HG02610 (cell line): ENCODE measurements around the gene PSD2.

Source experiments
- ATAC-seq: cut with Tn5 transposase; IDR thresholded peaks from one replicate; pipeline ENCODE4 v1.9.1; 2021; ENCODE audit warnings: mild to moderate bottlenecking, moderate library complexity; ENCODE audit not compliant: unreplicated experiment

The PSD2 gene

DNA sequence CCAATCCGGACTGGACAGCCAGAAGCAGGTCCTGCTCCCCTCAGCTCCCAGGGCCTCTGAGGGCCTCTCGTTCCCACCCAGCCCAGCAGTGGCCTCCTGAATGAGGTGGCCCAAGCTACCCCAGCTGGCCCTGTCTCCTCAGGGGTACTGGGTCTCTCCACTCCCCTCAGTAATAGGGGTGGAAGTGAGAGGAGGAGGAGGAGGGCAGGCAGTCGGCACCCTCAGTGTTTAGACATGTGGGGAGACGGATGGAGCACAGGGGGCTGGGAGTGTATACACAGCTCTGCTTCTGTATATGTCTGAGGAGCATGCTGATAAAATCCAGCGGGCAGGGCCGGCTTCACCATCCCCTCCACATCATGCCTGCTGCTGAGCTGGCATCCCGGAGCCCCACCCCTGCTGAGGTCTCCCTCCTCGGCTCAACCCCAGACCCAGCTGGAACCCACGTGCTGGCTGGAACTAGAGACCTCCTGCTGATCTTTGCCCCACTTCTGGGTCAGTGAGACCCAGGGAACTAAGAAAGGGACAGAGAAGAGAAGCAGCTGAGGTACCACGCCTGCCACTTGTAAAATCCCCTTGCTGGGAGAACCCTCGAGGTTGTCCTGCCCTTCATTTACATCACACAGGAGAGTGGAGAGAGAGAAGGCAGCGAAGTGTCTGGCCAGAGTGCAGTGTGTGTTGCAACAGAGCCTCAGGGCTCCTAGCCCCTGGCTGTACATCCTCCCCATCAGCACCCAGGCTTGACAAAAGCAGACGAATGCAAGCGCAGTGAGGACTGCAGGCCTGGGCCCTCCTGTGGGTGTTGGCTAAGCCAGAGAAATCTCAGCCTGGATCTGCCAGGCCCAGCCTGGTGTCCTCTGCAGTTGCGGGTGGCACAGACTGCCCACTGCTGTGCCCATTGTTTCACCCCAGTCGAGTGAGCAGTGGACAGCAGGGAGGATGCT lies 77.5 kb downstream of the PSD2 start:
- ATAC-seq, result no peak

DNA sequence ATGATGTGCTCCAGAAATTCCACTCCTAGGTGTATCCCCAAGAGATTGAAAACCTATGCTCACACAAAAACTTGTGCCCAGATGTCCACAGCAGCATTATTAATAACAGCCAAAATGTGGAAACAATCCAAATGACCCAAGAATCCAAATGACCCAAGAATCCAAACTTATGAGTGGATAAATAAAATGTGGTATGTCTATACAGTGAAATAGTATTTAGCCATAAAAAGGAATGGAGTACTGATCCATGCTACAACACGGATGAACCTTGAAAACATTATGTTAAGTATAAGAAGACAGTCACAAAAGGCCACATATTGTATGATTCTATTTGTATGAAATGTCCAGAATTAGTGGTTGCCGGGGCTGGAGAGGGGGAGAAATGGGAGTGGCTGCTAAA lies 80.3 kb downstream of the PSD2 start:
- ATAC-seq, result no peak

DNA sequence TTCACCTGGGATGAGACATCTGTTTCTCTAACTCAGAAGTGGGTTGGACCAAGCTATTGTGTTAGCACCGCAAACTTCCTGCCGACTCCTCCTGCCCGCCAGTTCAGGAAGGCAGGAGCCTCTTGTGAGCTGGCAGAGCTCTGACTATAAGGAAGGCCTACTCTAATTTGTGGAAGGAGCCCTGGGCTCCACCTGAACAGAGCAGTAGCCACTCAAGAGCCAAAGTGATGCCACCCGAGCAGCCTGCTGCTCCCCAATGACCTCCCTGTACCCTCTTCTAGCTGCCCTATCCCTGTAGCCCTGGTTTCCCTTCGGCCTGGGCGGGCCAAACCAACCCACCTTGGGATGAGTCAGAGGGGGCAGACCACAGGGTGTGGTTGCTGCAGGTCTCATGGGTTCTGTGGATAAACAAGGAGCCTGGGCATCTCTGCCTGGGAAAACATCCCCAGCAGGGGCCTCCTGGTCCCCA lies 81.6 kb downstream of the PSD2 start:
- no peak for ATAC-seq

DNA sequence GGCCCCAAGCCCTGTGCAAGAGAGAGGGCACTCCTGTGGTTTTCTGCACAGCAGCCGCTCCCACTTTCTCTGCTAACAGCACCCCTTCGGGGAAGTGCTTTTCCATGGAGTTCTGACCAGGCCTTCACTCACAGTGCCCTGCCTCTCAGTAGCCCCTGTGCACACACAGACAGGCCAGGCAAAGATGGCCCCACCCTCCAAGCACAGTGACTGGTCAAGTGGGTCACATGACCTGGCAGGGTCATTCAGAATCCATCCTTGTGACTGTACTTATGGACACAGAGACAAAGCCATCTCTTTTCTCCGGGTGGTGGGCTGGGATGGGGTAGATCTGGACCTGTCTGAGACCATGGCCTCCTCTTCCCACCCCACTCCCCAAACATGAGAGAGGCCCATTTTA lies 82.5 kb downstream of the PSD2 start:
- ATAC-seq, result no peak

DNA sequence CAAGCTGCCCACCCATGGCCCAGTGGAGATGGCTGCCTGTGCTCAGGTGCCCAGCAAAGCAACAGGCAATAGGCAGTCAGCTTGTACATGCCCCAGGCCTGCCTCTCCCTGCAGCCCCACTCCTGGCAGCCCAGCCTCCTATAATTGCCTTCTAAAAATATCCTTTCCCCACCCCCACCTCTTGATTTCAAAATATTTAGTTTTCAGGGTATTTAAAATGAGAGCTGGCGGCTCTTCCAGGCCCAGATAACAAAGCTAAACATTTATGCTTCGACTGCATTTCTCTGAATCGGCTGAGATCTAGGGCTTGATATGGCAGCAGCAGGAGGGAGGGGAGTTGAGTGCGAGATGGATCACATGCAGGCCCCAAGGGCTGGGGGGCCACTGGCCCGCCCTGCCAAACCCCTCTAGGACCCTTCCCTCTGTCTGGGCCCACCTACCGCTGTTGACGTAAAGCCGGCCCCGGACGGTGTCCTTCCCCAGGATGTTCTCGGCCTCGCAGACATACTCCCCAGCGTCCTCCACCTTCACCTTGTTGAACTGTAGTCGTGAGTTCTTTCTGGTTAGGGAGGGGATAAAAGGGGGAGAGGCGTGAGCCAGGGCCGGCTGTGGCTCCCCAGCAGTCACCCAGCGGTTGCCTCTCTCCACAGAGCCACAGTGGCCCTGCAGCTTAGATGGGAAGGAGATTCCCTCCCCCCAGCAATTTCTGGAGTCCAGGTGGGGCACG lies 85.0 kb downstream of the PSD2 start:
- ATAC-seq, result no peak

DNA sequence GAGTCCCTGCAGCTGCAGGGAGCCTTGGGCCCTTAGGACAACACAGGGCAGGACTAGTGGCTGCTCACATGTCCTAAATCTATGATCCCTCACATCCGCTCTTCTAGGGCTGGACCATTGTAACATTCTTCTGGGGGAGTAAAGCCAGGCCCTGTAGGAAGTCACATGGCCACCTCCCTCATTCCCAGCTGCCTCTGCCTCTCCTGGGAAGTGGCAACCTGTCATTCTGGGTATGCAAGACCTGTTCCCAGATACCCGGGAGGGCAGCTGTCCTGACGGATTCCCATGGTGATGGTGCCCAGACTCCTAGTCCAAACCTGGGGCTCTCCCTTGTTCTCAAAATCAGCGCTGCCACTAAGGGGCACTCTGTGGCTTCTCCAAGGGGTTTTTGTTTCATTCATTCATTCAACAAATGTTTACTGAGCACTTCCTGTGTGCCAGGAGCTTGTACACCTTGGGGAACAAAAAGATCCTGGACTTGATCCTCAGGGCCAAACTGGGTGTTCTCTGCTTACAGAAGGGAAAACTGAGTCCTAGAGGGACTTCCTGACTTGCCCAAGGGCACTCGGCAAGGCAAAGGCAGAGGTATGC lies 85.6 kb downstream of the PSD2 start:
- no peak for ATAC-seq

DNA sequence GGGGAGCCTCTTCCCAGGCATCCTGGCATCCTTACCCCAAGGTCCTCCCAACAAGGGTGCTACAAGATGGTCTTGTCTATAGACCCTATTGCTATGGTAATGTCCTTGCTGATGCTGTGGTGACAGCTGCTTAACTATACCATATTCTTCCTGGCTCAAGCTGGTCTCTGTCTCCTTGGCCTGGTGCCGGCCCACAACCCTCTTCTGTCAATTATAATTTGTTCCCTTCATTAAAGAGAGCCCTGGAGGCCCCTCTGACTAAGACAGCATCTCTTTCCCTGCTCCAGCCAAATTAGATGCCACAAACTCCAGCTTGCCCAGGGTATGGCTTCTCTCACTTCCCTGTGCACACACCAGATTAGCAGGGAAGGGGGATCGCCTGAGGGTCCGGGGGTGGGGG lies 86.7 kb downstream of the PSD2 start:
- ATAC-seq, result no peak

DNA sequence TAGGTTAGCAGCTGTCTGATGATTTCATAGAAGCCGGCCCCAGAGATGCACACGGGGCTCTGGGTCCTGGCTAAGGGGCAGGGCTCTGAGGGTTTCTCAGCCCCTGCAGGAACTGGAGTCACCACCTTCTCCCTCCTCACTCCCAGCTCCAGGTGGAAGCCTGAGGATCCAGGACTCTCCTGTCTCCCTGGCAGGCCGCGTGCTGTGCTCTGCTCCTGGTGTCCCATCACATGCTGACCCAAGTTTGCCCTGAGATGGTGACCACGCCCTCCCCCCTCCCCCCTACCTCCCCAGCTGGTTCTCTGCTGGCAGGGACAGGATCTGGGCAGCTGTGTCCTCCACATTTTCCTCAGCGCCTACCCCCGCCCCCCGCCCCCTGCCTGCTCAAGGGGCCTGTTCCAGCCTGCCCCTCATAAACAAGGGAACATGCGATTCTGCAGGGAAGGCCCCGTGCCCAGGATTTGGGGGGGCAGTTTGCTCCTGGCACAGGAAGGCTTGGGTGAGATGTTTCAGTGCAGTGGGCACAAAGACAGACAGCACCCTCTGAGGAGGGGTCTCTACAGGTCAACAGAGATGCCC lies 87.4 kb downstream of the PSD2 start:
- no peak for ATAC-seq

DNA sequence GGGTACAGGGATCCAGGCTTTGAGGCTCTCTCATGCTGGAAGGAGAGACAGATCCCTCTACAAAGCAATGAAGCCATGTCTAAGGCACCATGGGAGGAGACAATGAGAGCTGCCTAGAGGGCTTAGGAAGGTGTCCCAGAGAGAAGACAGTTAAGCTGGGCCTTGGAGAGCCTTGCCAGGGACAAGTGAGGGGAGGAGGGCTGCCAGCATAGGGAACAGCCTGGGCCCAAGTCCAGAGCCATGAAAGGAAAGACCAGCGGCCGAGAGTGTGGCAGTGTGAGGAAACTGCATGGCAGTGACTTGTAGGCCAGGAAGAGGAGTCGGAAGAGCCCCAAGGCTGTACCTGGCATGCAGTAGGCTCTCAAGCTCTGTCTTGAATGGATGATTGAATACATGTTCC lies 88.5 kb downstream of the PSD2 start:
- no peak for ATAC-seq

DNA sequence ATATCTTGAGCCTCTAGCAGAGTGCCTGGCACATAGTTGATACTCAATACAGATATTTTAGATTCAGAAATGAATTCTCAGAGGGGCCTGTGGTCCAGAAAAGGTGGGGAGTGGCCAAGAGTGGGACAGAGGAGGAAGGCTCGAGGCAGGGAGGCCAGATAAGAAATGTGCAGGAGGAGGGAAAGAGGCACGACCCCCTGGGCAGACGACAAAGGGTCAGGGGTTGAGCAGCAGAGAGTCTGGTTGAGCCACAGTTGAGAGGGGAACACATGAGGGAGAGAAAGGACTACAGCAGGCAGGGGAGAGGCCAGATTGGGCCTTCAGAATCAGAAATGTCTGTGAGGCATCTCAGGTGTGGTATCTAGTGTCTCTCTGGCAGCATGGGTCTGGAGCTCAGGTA lies 89.1 kb downstream of the PSD2 start:
- no peak for ATAC-seq

DNA sequence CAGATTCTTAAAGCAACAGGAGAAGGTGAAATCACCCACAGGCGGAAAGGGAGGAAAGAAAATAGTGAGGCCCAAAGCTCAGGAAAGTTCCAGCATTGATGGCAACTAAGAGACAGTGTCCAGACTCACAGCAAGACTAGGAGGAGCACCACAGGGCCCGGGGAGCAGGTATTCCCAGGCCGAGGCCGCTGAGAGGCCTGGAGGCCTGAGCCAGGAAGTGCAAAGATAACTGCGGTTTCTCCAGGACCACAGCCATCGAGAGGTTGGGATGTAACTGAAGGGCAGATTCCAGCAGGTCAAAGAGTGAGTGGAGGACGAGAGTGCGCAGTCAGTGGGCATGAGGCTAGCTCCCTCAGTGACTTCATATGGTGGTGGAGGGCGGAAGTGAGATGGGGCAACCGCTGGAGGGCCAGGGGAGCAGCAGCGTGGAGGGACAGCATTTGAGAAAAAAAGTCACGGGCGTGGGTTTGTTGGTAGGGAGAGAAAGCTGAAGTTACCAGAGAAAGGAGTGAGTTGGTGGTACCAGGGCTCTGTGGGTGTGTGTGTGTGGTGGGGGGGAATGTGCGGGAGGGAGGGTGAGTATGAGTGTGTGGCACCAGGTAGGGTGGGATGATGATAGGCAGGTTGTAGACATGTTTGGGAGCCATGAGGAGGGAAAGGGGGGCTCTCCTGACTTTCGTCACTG lies 89.7 kb downstream of the PSD2 start:
- ATAC-seq, result no peak

DNA sequence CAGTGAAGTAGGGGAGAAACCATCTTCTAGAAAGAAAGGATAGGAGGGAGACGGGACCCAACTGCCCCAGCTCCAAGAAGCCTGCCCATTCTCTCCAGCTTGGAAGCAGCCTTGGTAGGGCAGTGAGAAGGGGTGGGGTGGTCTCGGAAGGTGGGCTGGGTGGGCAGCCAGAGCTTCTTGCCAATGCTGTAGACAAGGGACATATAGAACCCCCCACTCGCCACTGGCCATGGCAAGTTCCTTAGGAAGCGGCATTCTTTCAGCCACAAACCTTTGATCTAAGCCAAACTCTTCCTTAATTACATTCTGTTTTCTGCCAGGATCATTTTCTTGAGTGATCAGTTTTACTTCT lies 90.2 kb downstream of the PSD2 start:
- ATAC-seq, result no peak

DNA sequence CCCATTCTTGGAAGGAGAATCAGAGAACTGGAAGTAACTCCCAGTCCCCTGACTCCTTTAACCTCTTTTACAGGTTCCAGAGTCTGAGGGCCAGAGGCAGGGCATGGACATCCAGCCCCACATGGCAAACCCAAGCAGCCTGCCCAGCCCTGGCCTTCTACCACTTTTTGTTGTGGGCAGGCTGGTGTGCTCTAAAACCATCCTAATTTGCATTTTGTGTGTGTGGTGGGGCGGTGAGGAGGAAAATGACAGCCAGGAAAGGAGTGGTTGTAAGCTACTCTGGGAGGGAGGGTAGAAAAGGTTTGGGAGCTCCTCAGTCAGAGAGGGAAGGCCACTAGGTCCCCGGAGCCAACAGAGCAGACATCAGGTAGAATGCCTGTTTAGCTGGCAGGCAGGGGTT lies 90.6 kb downstream of the PSD2 start:
- no peak for ATAC-seq

DNA sequence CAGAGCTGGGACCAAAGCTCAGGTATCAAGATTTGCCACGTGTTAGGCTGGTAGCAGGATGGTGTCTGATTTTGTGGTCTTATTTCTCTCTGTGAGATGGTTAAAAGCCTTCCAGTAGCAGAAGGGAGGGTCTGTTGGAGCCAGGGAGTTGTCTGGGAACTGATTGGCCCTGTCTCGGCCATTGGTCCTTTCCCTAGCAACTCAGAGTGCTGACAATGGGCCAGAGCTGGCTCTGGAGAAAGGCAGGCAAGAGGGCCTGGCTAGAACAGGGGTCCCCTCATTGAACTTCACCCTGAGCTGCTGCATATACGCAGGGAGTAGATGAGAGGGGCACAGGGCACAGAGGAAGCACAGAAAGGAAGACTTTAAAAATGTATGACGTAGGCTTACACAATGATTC lies 92.8 kb downstream of the PSD2 start:
- ATAC-seq, result no peak

DNA sequence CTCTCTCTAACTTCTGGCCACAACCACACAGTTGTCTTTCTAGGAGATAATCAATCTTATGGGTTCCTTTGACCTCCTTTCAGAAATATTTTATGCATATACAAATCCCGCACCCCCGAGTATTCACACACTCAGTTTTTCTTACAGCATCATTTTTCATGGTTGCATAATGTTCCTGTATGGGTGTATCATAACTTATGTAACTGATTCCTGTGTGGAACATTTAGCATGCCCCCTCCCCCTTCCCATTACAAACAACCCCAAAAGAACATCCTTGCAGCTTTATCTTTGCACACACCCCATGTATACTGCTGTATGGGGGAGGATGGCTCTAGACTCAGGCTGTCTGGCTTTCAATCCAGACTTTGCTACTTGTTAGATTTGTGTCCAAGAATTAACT lies 93.8 kb downstream of the PSD2 start:
- no peak for ATAC-seq

DNA sequence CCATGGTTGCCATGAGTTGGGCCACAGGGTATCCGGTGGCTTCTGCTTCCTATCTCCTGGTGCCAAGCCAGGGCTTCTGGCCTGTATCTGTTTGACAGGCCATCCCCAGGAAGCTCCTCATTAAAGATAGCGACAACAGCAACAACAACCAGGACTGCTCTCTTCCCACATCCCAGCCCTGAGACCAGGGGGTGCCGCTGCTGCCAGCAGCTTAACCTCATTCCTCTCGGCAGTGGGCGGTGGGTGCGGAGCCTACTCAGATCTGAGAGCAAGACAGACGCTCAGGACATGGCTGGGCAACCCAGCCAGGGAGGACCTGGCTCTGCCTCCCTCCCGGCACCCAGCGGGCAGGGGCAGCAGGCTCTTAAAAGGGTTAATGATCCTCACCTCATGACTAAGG lies 98.3 kb downstream of the PSD2 start:
- no peak for ATAC-seq
